H1 (cell line): ENCODE measurements around the gene XAF1. TPM values are rescaled to one million over a fixed set of nuclear protein-coding genes. Genes with fewer than 3 reads are reported as not detected.

Experiments used
- HDAC6 ChIP-seq: IDR thresholded peaks from one replicate; pipeline ENCODE4 v1.7.1; 2012; ENCODE audit warnings: low read depth, mild to moderate bottlenecking, inconsistent platforms, low read length, moderate library complexity
- SRF ChIP-seq: IDR thresholded peaks from 2 replicates; pipeline ENCODE4 v1.6.1; 2011; ENCODE audit warnings: mild to moderate bottlenecking, low read depth, low read length, moderate library complexity
- polyA plus RNA-seq, 7 experiments: library from polyadenylated mRNA; depleted of rRNA in 3 of 7; stranded (reverse) in 5 of 7; unstranded in 2 of 7; fragments of >200 nt in 5 of 7; fragments of 200-250 nt in 2 of 7; gene quantifications; 1 replicate in 5 of 7; 2 replicates in 1 of 7; 4 replicates in 1 of 7; pipeline versions ENCODE4 v1.2.1 to v1.2.3, GENCODE V29; 2011 to 2013; ENCODE audit warnings: missing spikeins in 2 of 7, mixed read lengths in 2 of 7
- total RNA-seq: library from RNA; stranded (reverse); fragmentation: NEBNext Ultra II Directional; extraction: Animal tissue kit (Norgen Biotek cat#: 25700); gene quantifications from 2 replicates; pipeline ENCODE4 v1.2.1, GENCODE V29; 2021
- TF ChIP-seq, protein P1 (sequence below): IDR thresholded peaks from 2 replicates; pipeline ENCODE4 v1.6.1; 2012; ENCODE audit warnings: inconsistent platforms

Gene XAF1
- total and polyA plus RNA-seq, 2 of the 8 experiments (the other 6 are each of a cell fraction or from before 2014, with no cell fraction given), result not detected

- TF ChIP-seq HDAC6 (no peak), SRF (no peak)
- TF ChIP-seq, protein P1, sequence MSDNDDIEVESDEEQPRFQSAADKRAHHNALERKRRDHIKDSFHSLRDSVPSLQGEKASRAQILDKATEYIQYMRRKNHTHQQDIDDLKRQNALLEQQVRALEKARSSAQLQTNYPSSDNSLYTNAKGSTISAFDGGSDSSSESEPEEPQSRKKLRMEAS, result no peak
- TF ChIP-seq, all 59 proteins: peak for 0
Observed at GRCh38 chr17:6779411-6779810, 23.6 kb downstream of the XAF1 start (continued).
